Skeletal muscle satellite cell (primary cell): Measurements from ENCODE around the gene COL19A1.

Experiments used
- H3K27me3 ChIP-seq: 2 replicates; pipeline ENCODE4 v1.7.0; 2013; ENCODE audit warnings: low read length; ENCODE audit not compliant: control insufficient read depth, insufficient read depth
- H3K36me3 ChIP-seq: 2 replicates; pipeline ENCODE4 v1.7.0; 2013; ENCODE audit warnings: mild to moderate bottlenecking, control low read depth, low read length; ENCODE audit not compliant: insufficient read depth
- H3K4me1 ChIP-seq: 2 replicates; pipeline ENCODE4 v1.7.0; 2013; ENCODE audit warnings: low read length; ENCODE audit not compliant: control insufficient read depth, insufficient read depth
- H3K4me2 ChIP-seq: 2 replicates; pipeline ENCODE4 v1.7.0; 2013; ENCODE audit warnings: mild to moderate bottlenecking, low read length
- H3K4me3 ChIP-seq: 2 replicates; pipeline ENCODE4 v1.7.0; 2013; ENCODE audit warnings: low read length
- H3K9ac ChIP-seq: 2 replicates; pipeline ENCODE4 v1.7.0; 2013; ENCODE audit warnings: mild to moderate bottlenecking, low read depth, low read length, moderate library complexity
- H3K9me3 ChIP-seq: replicated peaks from 2 replicates; pipeline ENCODE4 v1.7.0; 2013; ENCODE audit warnings: mild to moderate bottlenecking, control low read depth, low read length

Gene COL19A1

DNA sequence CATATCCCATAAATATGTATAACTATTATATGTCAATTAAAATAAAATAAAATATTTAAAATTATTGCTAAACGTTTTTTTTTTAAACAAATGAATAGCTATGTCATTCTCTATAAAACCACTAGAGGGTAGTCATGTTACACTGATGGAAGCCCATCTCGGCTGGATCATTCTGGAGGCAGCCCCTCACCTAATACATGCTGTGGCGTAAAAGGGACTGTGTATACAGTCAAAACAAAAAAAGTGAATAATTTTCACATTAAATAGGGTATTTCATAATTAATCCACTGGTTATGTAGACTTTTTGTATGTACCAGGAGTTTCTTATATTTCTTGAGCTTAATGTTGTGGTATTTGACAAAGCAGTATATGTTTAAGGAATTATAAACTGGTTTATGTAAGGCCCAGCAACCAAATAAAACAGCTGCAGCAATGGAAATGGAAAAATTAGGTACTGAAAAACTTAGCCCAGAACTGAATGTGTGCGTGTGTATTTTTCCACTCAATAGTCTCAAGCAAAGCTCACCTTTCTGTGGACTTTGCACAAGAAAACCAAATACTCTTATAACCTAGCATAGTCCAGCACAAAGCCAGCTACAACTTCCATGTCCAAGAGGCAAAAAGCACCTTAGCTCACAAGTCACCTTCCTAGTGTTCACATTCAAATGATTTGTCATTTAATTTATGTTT, 354.8 kb downstream of the COL19A1 start:
- Histone ChIP-seq H3K36me3 (no peaks in the 10 kb centered on the region), H3K27me3 (peaks cover 43% of the 10 kb centered on the region), H3K4me1 (no peaks in the 10 kb centered on the region), H3K9ac (no peak overlapping the region), H3K9me3 (no peaks in the 10 kb centered on the region), H3K4me2 (no peak overlapping the region), H3K4me3 (no peak overlapping the region)

DNA sequence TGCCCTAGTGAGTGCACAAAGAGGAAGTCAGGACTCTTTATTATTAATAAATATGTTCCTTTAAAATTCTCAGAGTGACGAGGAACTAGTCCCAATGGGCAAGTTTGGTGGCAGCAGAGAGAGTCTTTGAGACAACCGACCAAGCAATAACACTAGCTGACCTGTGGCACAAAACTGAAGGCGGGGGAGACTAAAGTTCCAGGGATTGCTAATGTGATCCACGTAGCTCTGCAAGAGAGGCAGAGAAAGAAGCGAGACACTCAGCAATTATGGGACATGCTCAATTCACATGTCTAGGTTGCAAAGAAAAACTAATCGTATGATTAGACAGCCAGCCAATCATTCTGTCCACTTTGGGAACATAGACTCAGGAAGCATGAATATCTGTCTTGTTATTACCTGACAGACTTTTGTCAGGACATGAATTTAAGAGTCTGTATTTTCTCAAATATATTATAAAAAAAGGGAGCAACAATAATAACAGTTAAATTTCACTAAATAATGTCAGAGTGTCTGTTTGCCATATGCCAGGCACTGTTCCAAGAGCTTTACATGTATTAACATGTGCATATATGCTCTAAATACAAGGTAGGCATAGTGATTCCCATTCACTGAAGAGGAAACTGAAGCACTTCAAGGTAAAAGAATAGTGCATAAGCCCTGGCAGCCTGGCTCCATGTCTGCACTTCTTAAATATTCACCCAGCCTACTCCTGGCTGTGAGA, 355.5 kb downstream of the COL19A1 start:
- no peak overlapping the region for H3K9ac ChIP-seq
- peaks cover 40% of the 10 kb centered on the region for H3K27me3 ChIP-seq
- no peak overlapping the region for H3K4me2 ChIP-seq
- no peaks in the 10 kb centered on the region for H3K36me3 ChIP-seq
- H3K9me3 ChIP-seq: no peaks in the 10 kb centered on the region
- no peak overlapping the region for H3K4me3 ChIP-seq
- H3K4me1 ChIP-seq: no peaks in the 10 kb centered on the region

DNA sequence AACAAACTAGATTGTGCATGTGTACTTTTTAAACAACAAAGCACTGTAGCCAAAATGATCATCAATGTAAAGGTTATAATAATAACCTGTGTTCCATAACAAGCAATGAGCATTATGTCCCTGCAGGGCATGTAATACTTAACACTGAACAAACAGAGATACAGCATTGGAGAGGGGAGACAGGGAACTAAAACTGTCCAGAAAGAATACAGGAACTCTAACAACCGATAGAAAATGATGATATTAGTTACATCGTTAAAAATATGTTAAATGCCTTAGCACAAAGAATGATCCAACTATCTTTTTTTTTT, 356.0 kb downstream of the COL19A1 start:
- Histone ChIP-seq H3K9ac (no peak overlapping the region), H3K36me3 (no peaks in the 10 kb centered on the region), H3K4me3 (no peak overlapping the region), H3K27me3 (peaks cover 40% of the 10 kb centered on the region), H3K4me1 (no peaks in the 10 kb centered on the region), H3K4me2 (no peak overlapping the region), H3K9me3 (no peaks in the 10 kb centered on the region)

DNA sequence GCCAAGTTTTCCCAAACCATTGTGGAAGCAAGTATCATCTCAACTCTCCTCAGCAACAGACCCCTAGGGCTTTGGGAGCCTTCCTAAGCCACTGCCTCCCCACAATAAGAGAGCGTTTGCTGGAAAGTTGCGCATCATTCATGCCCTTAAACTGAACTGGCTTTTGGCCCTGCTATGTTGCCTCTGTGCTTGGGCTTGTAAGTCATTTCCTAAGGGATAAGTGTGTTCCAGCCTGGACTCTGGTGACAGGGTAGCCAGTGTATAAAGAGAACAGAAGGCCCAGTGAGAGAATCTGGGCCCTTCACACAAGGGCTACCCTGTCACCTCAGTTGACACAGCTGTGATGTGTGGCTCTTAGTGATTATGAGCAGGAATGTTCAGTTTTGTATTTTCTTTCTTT, 358.7 kb downstream of the COL19A1 start:
- H3K36me3 ChIP-seq: no peaks in the 10 kb centered on the region
- H3K4me3 ChIP-seq: no peak overlapping the region
- no peak overlapping the region for H3K4me2 ChIP-seq
- H3K4me1 ChIP-seq: peaks cover 3% of the 10 kb centered on the region
- H3K27me3 ChIP-seq: peaks cover 36% of the 10 kb centered on the region
- no peaks in the 10 kb centered on the region for H3K9me3 ChIP-seq
- H3K9ac ChIP-seq: no peak overlapping the region

DNA sequence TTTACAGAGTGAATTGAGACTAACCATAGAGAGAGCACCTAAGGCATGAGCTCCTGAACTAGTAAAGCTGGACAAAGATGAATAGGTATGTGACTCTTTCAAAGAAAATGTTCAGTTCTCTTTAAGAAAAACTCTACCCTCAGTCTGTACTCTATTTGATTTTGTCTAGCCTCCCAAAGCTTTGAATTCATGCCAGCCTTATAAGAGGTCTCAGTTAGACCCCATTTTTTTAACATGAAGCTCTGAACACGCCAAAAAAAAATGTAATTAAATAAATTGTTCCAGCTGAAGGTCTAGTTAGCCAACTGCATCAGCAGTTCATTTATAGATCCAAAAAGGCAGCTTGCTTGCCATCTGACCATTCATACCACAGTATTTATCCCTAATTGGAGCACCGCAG, 365.0 kb downstream of the COL19A1 start:
- H3K27me3 ChIP-seq: peaks cover 19% of the 10 kb centered on the region
- H3K4me3 ChIP-seq: no peak overlapping the region
- no peak overlapping the region for H3K4me2 ChIP-seq
- no peaks in the 10 kb centered on the region for H3K36me3 ChIP-seq
- peaks cover 3% of the 10 kb centered on the region for H3K4me1 ChIP-seq
- H3K9ac ChIP-seq: no peak overlapping the region
- H3K9me3 ChIP-seq: no peaks in the 10 kb centered on the region

DNA sequence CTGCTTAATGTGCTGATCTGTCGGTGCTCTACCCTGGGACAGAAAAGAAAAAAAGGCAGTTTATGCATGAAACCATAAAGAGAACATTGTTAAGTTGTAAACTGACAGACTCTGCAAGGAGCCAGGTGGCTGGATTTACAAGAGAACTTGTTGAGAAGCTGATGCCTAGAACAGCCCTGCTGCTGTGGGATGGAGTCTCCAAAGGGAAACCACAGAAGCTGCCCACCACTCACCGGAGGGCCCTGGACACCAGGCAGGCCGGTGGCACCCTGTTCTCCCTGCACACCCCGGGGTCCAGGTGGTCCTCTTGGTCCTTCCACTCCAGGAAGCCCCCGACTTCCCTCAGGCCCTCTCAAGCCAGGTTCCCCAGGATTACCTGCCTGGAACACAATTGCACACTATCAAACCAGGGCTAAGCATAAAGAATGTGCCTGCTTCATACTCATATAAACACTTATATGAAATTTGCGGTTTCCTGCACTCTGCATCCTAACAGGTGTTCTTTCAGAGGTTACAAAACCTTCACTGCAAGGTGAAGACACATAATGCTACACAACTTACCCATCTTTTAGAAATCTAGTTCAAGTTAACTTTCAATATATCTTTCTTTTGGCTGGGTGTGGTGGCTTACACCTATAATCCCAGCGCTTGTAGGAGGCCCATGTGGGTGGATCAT, 368.3 kb downstream of the COL19A1 start:
- no peaks in the 10 kb centered on the region for H3K4me1 ChIP-seq
- no peak overlapping the region for H3K9ac ChIP-seq
- H3K9me3 ChIP-seq: no peaks in the 10 kb centered on the region
- no peak overlapping the region for H3K4me3 ChIP-seq
- peaks cover 26% of the 10 kb centered on the region for H3K27me3 ChIP-seq
- no peaks in the 10 kb centered on the region for H3K36me3 ChIP-seq
- H3K4me2 ChIP-seq: no peak overlapping the region

DNA sequence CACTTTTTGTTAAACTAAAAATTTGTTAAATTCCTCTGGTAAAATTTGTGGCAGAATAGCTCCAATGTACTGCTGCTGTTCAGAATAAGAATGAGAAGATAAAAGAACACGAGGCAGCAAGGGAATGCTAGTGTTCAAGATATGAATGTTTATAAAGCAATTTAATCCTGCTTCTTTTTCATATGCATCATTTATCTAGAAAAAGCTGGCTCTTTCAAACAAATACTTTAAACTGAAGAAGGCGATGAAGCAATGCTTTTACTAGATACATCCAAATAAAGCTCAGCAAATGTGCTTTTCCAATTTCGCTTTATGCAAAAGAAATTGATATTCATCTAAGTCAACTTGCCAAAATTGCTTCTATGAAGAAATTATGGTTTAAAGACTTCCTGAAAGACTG, 370.0 kb downstream of the COL19A1 start:
- Histone ChIP-seq H3K4me2 (no peak overlapping the region), H3K4me1 (no peaks in the 10 kb centered on the region), H3K9me3 (no peaks in the 10 kb centered on the region)

DNA sequence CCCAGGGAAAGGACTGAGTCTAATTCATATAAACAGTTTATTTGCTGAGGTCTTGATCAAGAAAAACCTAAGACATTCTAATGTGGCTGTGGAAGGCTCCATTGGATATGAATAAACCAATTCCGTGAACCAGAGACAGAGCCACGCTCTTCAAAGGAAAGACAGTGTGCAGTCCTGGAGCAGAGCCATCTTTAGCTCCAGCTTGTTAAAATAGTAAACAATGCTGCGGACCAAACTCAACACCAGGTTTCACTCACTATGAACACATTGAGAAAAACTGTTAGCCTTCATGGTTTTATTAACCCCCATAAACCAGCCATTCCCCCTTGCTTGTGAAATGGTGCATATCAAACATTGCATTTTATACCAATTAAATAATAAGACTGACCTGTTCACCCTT, 374.7 kb downstream of the COL19A1 start:
- H3K27me3 ChIP-seq: peaks cover 17% of the 10 kb centered on the region
- no peak overlapping the region for H3K9ac ChIP-seq
- no peaks in the 10 kb centered on the region for H3K36me3 ChIP-seq
- no peaks in the 10 kb centered on the region for H3K4me1 ChIP-seq
- no peaks in the 10 kb centered on the region for H3K9me3 ChIP-seq
- no peak overlapping the region for H3K4me3 ChIP-seq
- no peak overlapping the region for H3K4me2 ChIP-seq

More for the DNA sequence above, 370.0 kb downstream of the COL19A1 start:
- H3K36me3 ChIP-seq: no peaks in the 10 kb centered on the region
- no peak overlapping the region for H3K4me3 ChIP-seq
- peaks cover 19% of the 10 kb centered on the region for H3K27me3 ChIP-seq
- no peak overlapping the region for H3K9ac ChIP-seq

DNA sequence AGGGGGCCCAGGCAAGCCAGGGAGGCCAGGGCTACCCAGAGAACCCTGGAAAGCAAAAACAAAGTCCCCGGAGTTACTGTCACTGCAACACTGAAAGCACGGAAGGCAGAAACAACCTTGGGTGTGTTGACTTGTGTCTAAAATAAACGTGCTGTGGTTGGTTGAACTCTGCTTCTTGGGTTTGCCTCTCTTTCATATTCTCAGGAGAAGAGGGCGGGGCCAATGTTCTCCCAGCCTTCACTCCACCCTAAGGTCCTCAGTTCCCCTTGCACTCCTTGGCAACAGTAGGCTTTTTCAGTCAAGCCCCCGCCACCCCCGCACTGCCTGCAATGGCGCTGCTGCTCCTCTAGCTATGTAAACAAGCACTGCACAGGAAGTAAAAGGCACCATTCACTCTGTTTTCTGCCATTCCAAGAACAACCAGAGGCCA, 375.6 kb downstream of the COL19A1 start:
- H3K9ac ChIP-seq: no peak overlapping the region
- H3K9me3 ChIP-seq: no peaks in the 10 kb centered on the region
- H3K4me1 ChIP-seq: no peaks in the 10 kb centered on the region
- H3K36me3 ChIP-seq: no peaks in the 10 kb centered on the region
- peaks cover 15% of the 10 kb centered on the region for H3K27me3 ChIP-seq
- no peak overlapping the region for H3K4me2 ChIP-seq
- H3K4me3 ChIP-seq: no peak overlapping the region

DNA sequence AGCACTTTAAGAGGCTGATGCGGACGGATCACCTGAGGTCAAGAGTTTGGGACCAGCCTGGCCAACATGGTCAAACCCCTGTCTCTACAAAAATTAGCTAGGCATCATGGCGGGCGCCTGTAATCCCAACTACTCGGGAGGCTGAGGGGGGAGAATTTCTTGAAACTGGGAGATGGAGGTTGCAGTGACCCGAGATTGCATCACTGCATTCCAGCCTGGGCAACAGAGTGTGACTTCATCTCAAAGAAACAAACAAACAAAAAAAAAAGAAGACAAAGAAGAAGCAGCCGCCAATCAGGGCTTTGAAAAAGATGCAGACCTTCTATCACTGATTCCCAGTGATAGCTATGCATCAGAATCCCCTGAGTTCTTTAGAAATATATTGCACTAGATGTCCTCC, 379.8 kb downstream of the COL19A1 start:
- Histone ChIP-seq H3K9ac (no peak overlapping the region), H3K9me3 (no peaks in the 10 kb centered on the region), H3K4me3 (no peak overlapping the region), H3K36me3 (no peaks in the 10 kb centered on the region), H3K27me3 (peaks cover 8% of the 10 kb centered on the region), H3K4me1 (no peaks in the 10 kb centered on the region), H3K4me2 (no peak overlapping the region)

DNA sequence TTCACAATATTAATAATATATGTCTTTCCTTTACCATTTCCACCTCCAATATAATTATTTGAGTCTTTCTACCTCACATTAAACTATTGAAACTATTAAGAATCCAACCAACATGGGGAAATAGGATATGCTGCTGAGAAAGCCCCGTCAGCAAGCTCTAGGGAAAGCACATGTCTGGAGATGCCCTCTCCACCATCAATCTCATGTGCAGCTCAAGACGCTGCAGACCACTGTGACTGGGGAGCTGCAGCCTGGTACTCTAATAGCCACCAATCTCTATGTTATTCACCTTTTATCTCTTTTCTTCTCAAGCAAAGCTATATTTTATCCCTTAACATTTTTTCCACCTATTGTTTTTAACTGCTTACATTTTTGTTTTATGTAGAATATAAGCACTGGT, 386.2 kb downstream of the COL19A1 start:
- no peaks in the 10 kb centered on the region for H3K36me3 ChIP-seq

More for the DNA sequence above, 386.2 kb downstream of the COL19A1 start:
- no peak overlapping the region for H3K4me3 ChIP-seq
- peaks cover 9% of the 10 kb centered on the region for H3K27me3 ChIP-seq
- no peaks in the 10 kb centered on the region for H3K9me3 ChIP-seq
- H3K4me1 ChIP-seq: no peaks in the 10 kb centered on the region
- H3K4me2 ChIP-seq: no peak overlapping the region
- H3K9ac ChIP-seq: no peak overlapping the region
